Pons (tissue), 1 donor: ENCODE results near the gene AGPS.
"Not testable (repeated sequence)": the region's sequence is repeated elsewhere in the genome, so short reads cannot be mapped to it uniquely, and the experiment has no call there.

Experiments used
- DNase-seq: peaks from one replicate; pipeline ENCODE4 v3.0.0-alpha.2; 2016; ENCODE audit warnings: low spot score

AGPS gene

GRCh38 chr2:177422271-177422670 is 29.7 kb downstream of the AGPS start:
- no peak for DNase-seq

- not testable (repeated sequence) for DNase-seq
Observed at GRCh38 chr2:177424120-177424519, 31.5 kb downstream of the AGPS start.

- not testable (repeated sequence) for DNase-seq
Observed at GRCh38 chr2:177424620-177425019, 32.0 kb downstream of the AGPS start.

- DNase-seq: no peak
Observed at GRCh38 chr2:177427316-177427715, 34.7 kb downstream of the AGPS start.

- not testable (repeated sequence) for DNase-seq
Observed at GRCh38 chr2:177427936-177428335, 35.4 kb downstream of the AGPS start.

- DNase-seq: no peak
Observed at GRCh38 chr2:177429688-177430325, 37.2 kb downstream of the AGPS start.

GRCh38 chr2:177430411-177430810 is 37.8 kb downstream of the AGPS start:
- no peak for DNase-seq

- DNase-seq: not testable (repeated sequence)
Observed at GRCh38 chr2:177431111-177431725, 38.6 kb downstream of the AGPS start.

- DNase-seq: no peak
Observed at GRCh38 chr2:177432703-177433102, 40.1 kb downstream of the AGPS start.

GRCh38 chr2:177433402-177433801 is 40.8 kb downstream of the AGPS start:
- DNase-seq: no peak

- DNase-seq: no peak
Observed at GRCh38 chr2:177434475-177434874, 41.9 kb downstream of the AGPS start.

GRCh38 chr2:177445200-177445599 is 52.6 kb downstream of the AGPS start:
- DNase-seq: no peak

GRCh38 chr2:177448031-177448430 is 55.5 kb downstream of the AGPS start:
- no peak for DNase-seq

- no peak for DNase-seq
Observed at GRCh38 chr2:177449159-177449558, 56.6 kb downstream of the AGPS start.

- DNase-seq: no peak
Observed at GRCh38 chr2:177455187-177455586, 62.6 kb downstream of the AGPS start.

- DNase-seq: not testable (repeated sequence)
Observed at GRCh38 chr2:177459756-177460155, 67.2 kb downstream of the AGPS start.

- no peak for DNase-seq
Observed at GRCh38 chr2:177460973-177461585, 68.5 kb downstream of the AGPS start.

GRCh38 chr2:177464549-177464948 is 72.0 kb downstream of the AGPS start:
- no peak for DNase-seq

GRCh38 chr2:177465400-177466138 is 73.0 kb downstream of the AGPS start:
- DNase-seq: no peak

GRCh38 chr2:177466337-177467195 is 74.0 kb downstream of the AGPS start:
- DNase-seq: no peak

- no peak for DNase-seq
Observed at GRCh38 chr2:177467646-177468045, 75.1 kb downstream of the AGPS start.

GRCh38 chr2:177471990-177472389 is 79.4 kb downstream of the AGPS start:
- DNase-seq: no peak
